Measurements from ENCODE around the gene TDRD12.
"Not testable (repeated sequence)": the region's sequence is repeated elsewhere in the genome, so short reads cannot be mapped to it uniquely, and the experiment has no call there.

Gene TDRD12

GRCh38 chr19:32748948-32749347, 29.4 kb downstream of the TDRD12 start:
- in situ Hi-C loops (cut with MboI; ENCODE audit: low sequenced_read_pairs, unreplicated experiment): no loop called here
- no peak for TF ChIP-seq CTCF (IDR thresholded peaks at IDR 0.05; ENCODE audit: borderline replicate concordance, control extremely low read depth, extremely low read depth, insufficient read depth, missing control alignments)
- DNase-seq (ENCODE audit: low spot score): no peak

- no peak for DNase-seq (ENCODE audit: low spot score)
- in situ Hi-C loops (cut with MboI; ENCODE audit: low sequenced_read_pairs, unreplicated experiment): no loop called here
- no peak for TF ChIP-seq CTCF (IDR thresholded peaks at IDR 0.05; ENCODE audit: borderline replicate concordance, control extremely low read depth, extremely low read depth, insufficient read depth, missing control alignments)
Measured at GRCh38 chr19:32749361-32749760, 29.8 kb downstream of the TDRD12 start.

- in situ Hi-C loops (cut with MboI; ENCODE audit: low sequenced_read_pairs, unreplicated experiment): no loop called here
- no peak for DNase-seq (ENCODE audit: low spot score)
- no peak for TF ChIP-seq CTCF (IDR thresholded peaks at IDR 0.05; ENCODE audit: borderline replicate concordance, control extremely low read depth, extremely low read depth, insufficient read depth, missing control alignments)
Measured at GRCh38 chr19:32750441-32751055, 31.0 kb downstream of the TDRD12 start.

- no peak for DNase-seq (ENCODE audit: low spot score)
- in situ Hi-C loops (cut with MboI; ENCODE audit: low sequenced_read_pairs, unreplicated experiment): no loop called here
Measured at GRCh38 chr19:32751066-32751465, 31.5 kb downstream of the TDRD12 start.

GRCh38 chr19:32757189-32757588, 37.6 kb downstream of the TDRD12 start:
- in situ Hi-C loops (cut with MboI; ENCODE audit: low sequenced_read_pairs, unreplicated experiment): no loop called here
- no peak for TF ChIP-seq CTCF (IDR thresholded peaks at IDR 0.05; ENCODE audit: borderline replicate concordance, control extremely low read depth, extremely low read depth, insufficient read depth, missing control alignments)
- DNase-seq (ENCODE audit: low spot score): no peak

More at GRCh38 chr19:32751066-32751465, 31.5 kb downstream of the TDRD12 start:
- no peak for TF ChIP-seq CTCF (IDR thresholded peaks at IDR 0.05; ENCODE audit: borderline replicate concordance, control extremely low read depth, extremely low read depth, insufficient read depth, missing control alignments)

- in situ Hi-C loops (cut with MboI; ENCODE audit: low sequenced_read_pairs, unreplicated experiment); DNase-seq (ENCODE audit: low spot score): not testable (repeated sequence)
Measured at GRCh38 chr19:32765365-32765764, 45.8 kb downstream of the TDRD12 start.

GRCh38 chr19:32767951-32768679, 48.5 kb downstream of the TDRD12 start:
- in situ Hi-C loops (cut with MboI; ENCODE audit: low sequenced_read_pairs, unreplicated experiment): no loop called here
- no peak for TF ChIP-seq CTCF (IDR thresholded peaks at IDR 0.05; ENCODE audit: borderline replicate concordance, control extremely low read depth, extremely low read depth, insufficient read depth, missing control alignments)
- no peak for DNase-seq (ENCODE audit: low spot score)
